AG04449 (cell line): Measurements from ENCODE around the gene NKD2.

Experiments
- CTCF ChIA-PET: fragments of 350-600 bp; formaldehyde crosslinking; extraction: SDS; loops from one replicate; lab custom pipeline; 2021; ENCODE audit warnings: antibody characterized with exemption; lab: Yijun Ruan, JAX
- POLR2A ChIA-PET: fragments of 400-600, 350-600 bp; formaldehyde crosslinking; extraction: SDS; loops from one replicate; lab custom pipeline; 2020; ENCODE audit warnings: antibody characterized with exemption, inconsistent platforms; lab: Yijun Ruan, JAX
- DNase-seq: peaks from one replicate; pipeline ENCODE4 v3.0.0-alpha.2; 2010; ENCODE audit warnings: low read depth, low spot score
- H3K4me3 ChIP-seq: 2 replicates; pipeline ENCODE4 v1.5.1; 2011; ENCODE audit warnings: low read depth, mild to moderate bottlenecking, control low read depth, low read length
- CTCF ChIP-seq: IDR thresholded peaks from one replicate; pipeline ENCODE4 v1.5.1; 2011; ENCODE audit warnings: mild to moderate bottlenecking, moderate library complexity, low read length, control low read depth, inconsistent platforms; ENCODE audit not compliant: insufficient read depth; ENCODE audit errors: missing control alignments

The NKD2 gene

GRCh38 chr5:982377-983237 is 26.0 kb upstream of the NKD2 start:
- CTCF ChIA-PET: no interaction called here
- no peak overlapping the region for H3K4me3 ChIP-seq
- TF ChIP-seq CTCF: peak; percentile 33
- no peak for DNase-seq
- POLR2A ChIA-PET: no interaction called here

DNA sequence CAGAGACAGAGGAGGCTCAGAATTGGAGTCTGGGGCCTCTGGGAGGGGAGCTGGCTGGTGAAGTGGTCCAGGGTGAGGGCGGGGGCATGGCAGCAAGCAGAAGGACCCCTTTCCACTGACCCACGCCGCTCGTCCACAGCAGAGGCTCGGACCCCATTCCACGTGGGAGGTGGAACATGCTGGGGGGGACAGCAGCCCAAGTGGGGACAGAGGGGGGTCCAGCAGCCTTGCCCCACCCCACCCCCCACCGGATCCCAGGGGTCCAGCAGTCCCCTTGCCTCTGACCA is 25.4 kb upstream of the NKD2 start:
- ChIA-PET POLR2A (no interaction called here), CTCF (no interaction called here)
- DNase-seq: no peak
- no peak overlapping the region for H3K4me3 ChIP-seq
- no peak for TF ChIP-seq CTCF

DNA sequence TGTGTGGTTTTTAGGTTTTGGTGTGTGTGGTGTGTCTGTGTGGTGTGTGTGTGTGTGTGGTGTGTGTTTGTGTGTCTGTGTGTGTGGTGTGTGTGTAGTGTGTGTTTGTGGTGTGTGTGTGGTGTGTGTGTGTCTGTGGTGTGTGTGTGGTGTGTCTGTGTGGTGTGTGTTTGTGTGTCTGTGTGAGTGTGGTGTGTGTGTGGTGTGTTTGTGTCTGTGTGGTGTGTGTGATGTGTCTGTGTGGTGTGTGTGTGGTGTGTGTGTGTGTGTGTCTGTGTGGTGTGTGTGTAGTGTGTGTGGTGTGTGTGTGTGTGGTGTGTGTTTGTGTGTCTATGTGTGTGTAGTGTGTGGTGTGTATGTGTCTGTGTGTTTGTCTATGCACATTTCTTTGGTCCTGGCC is 25.0 kb upstream of the NKD2 start:
- POLR2A ChIA-PET: no interaction called here
- H3K4me3 ChIP-seq: no peak overlapping the region
- DNase-seq: no peak
- TF ChIP-seq CTCF: no peak
- CTCF ChIA-PET: no interaction called here

DNA sequence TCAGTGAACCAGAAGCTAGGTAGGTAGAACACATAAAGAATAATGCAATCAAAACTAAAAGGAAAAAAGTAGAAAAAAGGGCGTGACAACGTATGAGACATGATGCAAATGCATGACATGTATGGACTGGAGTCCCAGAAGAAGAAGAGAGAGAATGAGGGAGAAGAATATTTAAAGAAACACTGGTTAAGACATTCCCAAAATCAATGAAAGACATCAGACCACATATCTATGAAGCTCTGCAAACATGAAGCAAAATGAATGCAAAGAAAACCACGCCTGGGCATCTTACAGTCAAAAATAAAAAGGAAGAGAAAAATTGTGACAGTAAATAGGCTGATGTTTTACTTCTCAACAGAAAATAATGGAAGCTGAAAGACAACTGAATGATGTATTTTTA is 23.8 kb upstream of the NKD2 start:
- TF ChIP-seq CTCF: no peak
- no peak overlapping the region for H3K4me3 ChIP-seq
- POLR2A ChIA-PET: no interaction called here
- no peak for DNase-seq
- CTCF ChIA-PET: interaction anchor here (0.9 kb wide), 1 partner anchor 61 kb away, joined by 3 read pairs; no protein-coding TSS in a partner anchor

GRCh38 chr5:987761-988160 is 20.8 kb upstream of the NKD2 start:
- ChIA-PET POLR2A (no interaction called here), CTCF (no interaction called here)
- TF ChIP-seq CTCF: no peak

DNA sequence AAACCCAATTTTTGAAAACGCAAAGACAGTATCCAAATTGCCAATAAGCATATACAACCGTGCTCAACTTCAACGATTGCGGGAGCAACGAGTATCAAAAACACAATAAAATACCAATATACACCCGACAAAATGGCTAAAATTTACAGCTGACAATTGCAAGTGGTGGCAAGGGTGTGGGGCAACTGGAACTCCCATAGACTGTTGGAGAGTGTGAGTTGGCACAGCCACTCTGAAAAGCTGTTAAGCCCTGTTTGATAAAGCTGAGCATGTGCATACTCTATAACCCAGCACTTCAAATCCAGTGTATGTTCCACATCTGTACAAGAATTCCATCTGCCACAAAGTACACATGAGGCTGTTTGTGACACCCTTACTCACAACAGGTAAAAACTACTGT is 20.3 kb upstream of the NKD2 start:
- DNase-seq: no peak
- no peak overlapping the region for H3K4me3 ChIP-seq
- POLR2A ChIA-PET: no interaction called here
- no peak for TF ChIP-seq CTCF
- CTCF ChIA-PET: interaction anchor here (0.9 kb wide), 1 partner anchor 180 kb away, joined by 3 read pairs; no protein-coding TSS in a partner anchor

More at GRCh38 chr5:987761-988160, 20.8 kb upstream of the NKD2 start:
- no peak overlapping the region for H3K4me3 ChIP-seq
- no peak for DNase-seq
